ENCODE results near the gene OR7G3.
A peak's percentile ranks its signal among the peaks of the same experiment; 100 is the strongest.

The OR7G3 gene

DNA sequence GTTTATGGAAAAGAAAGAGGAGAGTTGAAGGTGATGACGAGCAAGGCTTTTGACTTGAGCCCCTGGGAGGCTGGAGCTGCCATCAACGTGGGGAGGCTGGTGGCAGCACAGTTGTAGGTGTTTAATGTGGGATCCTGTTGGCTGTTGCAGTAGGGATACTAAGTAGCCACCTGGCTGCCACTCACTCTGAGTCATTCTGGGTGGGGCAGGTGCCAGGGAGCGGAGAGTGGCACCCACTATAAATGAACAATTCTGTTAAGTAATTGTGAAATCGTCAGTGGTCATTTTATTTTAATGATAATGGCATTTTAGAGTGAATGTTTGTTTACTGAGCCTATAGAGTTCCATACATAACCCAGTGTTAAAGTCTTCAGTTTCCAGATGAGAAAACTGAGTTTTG, 23.2 kb upstream of the OR7G3 start:
- H3K36me3 ChIP-seq (ENCODE audit: control insufficient read depth, insufficient read depth, low read length), result peaks cover 93% of the 10 kb centered on the region
- no peak overlapping the region for H3K27ac ChIP-seq (ENCODE audit: low read depth, low read length, severe bottlenecking)
- H3K9me3 ChIP-seq (ENCODE audit: control insufficient read depth, low read length), result peaks cover 77% of the 10 kb centered on the region
- 76 to 94% methylated on average over 2 of the region's 4 CpGs for WGBS, 2 experiments (ENCODE audit: insufficient coverage in 2 of 2)
- no peaks in the 10 kb centered on the region for H3K4me1 ChIP-seq (ENCODE audit: control insufficient read depth, insufficient read depth, low read length, poor library complexity, severe bottlenecking)
- no peak overlapping the region for H3K4me3 ChIP-seq (ENCODE audit: extremely low read depth, insufficient read depth, low read length, poor library complexity, severe bottlenecking)

DNA sequence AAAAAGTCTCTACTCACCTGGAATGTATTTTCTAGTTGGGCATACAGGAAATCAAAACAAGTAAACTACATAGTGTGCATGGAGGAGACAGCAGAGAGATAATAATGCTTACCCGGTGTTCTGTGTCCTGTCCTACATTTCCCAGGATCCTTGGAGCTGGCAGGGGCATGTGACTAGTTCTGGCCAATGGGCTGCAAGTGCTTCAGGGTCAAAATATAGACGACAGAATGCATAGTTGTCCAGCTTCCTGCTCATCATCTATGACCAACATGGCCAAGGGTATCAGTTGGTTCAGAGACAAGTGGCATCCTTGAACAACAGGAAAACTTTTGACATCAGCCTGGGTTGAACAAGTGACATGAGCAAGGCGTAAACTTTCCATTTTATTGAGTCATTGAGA, 21.9 kb upstream of the OR7G3 start:
- H3K4me3 ChIP-seq (ENCODE audit: extremely low read depth, insufficient read depth, low read length, poor library complexity, severe bottlenecking), result no peak overlapping the region
- no peak overlapping the region for H3K27ac ChIP-seq (ENCODE audit: low read depth, low read length, severe bottlenecking)
- H3K36me3 ChIP-seq (ENCODE audit: control insufficient read depth, insufficient read depth, low read length), result peaks cover 83% of the 10 kb centered on the region
- H3K4me1 ChIP-seq (ENCODE audit: control insufficient read depth, insufficient read depth, low read length, poor library complexity, severe bottlenecking), result no peaks in the 10 kb centered on the region
- H3K9me3 ChIP-seq (ENCODE audit: control insufficient read depth, low read length), result peaks cover 79% of the 10 kb centered on the region
- 95 to 100% methylated on average over 1 to 2 of the region's 3 CpGs for WGBS, 2 experiments (ENCODE audit: insufficient coverage in 2 of 2)

DNA sequence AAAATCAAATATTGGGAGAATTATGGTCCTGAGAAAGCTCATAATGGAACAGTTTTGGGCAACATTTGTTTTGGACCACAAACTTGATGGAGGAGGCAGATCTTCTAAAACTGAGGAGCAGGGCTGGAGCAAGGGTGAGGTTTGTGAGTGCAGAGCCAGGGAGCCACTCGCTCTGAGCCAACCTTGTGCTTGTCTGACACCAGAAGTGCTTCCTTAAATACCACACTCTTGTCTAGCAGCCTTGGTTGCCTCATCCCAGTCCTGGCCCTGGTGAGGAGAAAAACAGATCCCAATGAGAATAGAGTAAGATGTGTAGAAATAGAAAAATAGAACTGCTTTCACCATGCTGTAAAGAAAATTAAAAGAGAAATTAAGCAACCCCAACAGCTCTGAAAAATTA, 20.1 kb upstream of the OR7G3 start:
- Histone ChIP-seq H3K36me3 (ENCODE audit: control insufficient read depth, insufficient read depth, low read length) (peaks cover 78% of the 10 kb centered on the region), H3K4me1 (ENCODE audit: control insufficient read depth, insufficient read depth, low read length, poor library complexity, severe bottlenecking) (no peaks in the 10 kb centered on the region), H3K9me3 (ENCODE audit: control insufficient read depth, low read length) (peaks cover 65% of the 10 kb centered on the region), H3K27ac (ENCODE audit: low read depth, low read length, severe bottlenecking) (no peak overlapping the region), H3K4me3 (ENCODE audit: extremely low read depth, insufficient read depth, low read length, poor library complexity, severe bottlenecking) (no peak overlapping the region)
- WGBS, 2 experiments (ENCODE audit: insufficient coverage in 2 of 2), result no CpG with 5 or more reads among the region's 1 CpG

DNA sequence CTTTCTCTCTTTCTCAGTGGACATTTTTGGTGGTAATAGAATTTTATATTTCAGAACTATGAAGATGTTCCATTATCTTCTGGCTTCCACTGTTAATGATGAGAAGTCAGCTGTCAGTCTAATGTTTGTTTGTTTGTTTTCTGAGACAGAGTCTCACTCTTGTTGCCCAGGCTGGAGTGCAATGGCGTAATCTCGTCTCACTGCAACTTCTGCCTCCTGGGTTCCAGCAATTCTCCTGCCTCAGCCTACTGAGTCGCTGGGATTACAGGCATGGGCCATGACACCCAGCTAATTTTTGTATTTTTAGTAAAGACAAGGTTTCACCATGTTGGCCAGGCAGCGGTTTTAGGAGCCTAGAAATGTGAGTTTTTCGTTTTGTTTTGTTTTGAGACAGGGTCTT, 18.2 kb upstream of the OR7G3 start:
- 93 to 98% methylated on average over 5 of the region's 5 CpGs for WGBS, 2 experiments (ENCODE audit: insufficient coverage in 2 of 2)
- peaks cover 45% of the 10 kb centered on the region for H3K9me3 ChIP-seq (ENCODE audit: control insufficient read depth, low read length)
- H3K4me3 ChIP-seq (ENCODE audit: extremely low read depth, insufficient read depth, low read length, poor library complexity, severe bottlenecking), result no peak overlapping the region
- peaks cover 64% of the 10 kb centered on the region for H3K36me3 ChIP-seq (ENCODE audit: control insufficient read depth, insufficient read depth, low read length)
- H3K27ac ChIP-seq (ENCODE audit: low read depth, low read length, severe bottlenecking), result no peak overlapping the region
- no peaks in the 10 kb centered on the region for H3K4me1 ChIP-seq (ENCODE audit: control insufficient read depth, insufficient read depth, low read length, poor library complexity, severe bottlenecking)

DNA sequence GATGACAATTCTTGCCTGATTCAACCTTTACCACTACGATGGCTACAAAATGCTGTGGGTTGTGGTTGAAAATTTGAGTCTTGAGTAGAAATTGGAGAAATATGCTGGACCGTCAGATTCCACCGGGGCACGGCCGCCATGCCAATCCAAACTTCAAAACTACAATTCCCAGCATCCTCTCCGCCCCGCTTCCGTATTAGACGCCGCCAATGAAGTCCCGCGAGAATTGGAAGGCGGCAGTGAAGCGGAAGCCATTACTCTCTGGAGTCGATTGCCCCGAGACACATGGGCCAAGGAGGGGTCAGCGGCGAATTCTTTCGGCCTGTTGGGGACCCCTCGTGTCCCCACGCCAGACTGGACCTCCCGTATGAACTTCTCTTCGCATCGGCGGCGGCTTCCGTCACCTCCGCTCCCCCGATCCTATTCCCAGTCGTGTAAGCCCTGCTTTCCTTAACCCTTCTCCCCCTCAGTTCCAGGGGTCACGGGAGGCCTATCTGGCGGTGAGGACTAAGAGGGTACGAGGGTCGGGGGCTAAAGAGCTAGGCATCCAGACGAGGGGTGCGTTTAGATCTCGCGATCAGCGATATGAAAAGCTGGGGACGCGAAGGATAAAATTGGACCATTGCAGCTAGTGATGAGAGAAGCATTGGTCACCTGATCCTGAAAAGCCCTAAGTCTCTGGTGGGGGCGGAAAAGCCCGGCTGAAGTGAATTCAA, 13.6 kb upstream of the OR7G3 start, which contains the start of gene ZNF317:
Gene ZNF317, plus strand, starts transcription at position 239 of the 716 bp plus-strand sequence. CDS start 15,620 bp downstream, outside the sequence.
- Histone ChIP-seq H3K4me1 (ENCODE audit: control insufficient read depth, insufficient read depth, low read length, poor library complexity, severe bottlenecking) (no peaks in the 10 kb centered on the region), H3K27ac (ENCODE audit: low read depth, low read length, severe bottlenecking) (peak within 1 kb of the TSS; percentile 48), H3K36me3 (ENCODE audit: control insufficient read depth, insufficient read depth, low read length) (peaks cover 22% of the 10 kb centered on the region), H3K9me3 (ENCODE audit: control insufficient read depth, low read length) (peaks cover 16% of the 10 kb centered on the region), H3K4me3 (ENCODE audit: extremely low read depth, insufficient read depth, low read length, poor library complexity, severe bottlenecking) (peak within 1 kb of the TSS; percentile 80)
- 0% methylated on average over 30 to 35 of the region's 43 CpGs for WGBS, 2 experiments (ENCODE audit: insufficient coverage in 2 of 2)

DNA sequence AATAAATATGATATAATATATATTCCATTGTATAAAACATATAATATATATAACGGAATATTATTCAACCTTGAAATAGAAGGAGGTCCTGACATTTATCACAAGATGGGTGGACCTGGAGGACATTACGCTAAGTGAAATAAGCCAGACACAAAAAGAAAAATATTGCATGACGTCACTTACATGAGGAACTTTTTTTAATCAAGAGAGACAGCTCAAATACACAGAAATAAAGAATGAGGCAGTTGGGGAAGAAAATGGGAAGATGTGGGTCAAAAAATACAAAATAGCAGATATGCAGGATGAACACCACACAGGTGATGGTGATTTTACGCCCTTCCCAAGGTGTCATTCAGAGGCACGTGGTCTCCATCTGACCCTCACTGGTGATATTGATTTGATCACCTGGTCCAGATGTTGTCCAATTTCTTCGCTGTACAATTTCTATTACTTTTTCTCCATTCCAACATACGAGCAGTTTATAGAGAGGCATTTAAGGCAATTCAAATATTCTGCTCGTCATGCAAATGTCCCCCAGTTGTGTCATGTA, 12.9 kb upstream of the OR7G3 start:
- H3K9me3 ChIP-seq (ENCODE audit: control insufficient read depth, low read length), result peaks cover 10% of the 10 kb centered on the region
- WGBS, 2 experiments (ENCODE audit: insufficient coverage in 2 of 2), result 25 to 42% methylated on average over 4 of the region's 8 CpGs
- H3K36me3 ChIP-seq (ENCODE audit: control insufficient read depth, insufficient read depth, low read length), result peaks cover 18% of the 10 kb centered on the region
- peak overlapping the region; percentile 80 for H3K4me3 ChIP-seq (ENCODE audit: extremely low read depth, insufficient read depth, low read length, poor library complexity, severe bottlenecking)
- H3K4me1 ChIP-seq (ENCODE audit: control insufficient read depth, insufficient read depth, low read length, poor library complexity, severe bottlenecking), result no peaks in the 10 kb centered on the region
- no peak overlapping the region for H3K27ac ChIP-seq (ENCODE audit: low read depth, low read length, severe bottlenecking)

DNA sequence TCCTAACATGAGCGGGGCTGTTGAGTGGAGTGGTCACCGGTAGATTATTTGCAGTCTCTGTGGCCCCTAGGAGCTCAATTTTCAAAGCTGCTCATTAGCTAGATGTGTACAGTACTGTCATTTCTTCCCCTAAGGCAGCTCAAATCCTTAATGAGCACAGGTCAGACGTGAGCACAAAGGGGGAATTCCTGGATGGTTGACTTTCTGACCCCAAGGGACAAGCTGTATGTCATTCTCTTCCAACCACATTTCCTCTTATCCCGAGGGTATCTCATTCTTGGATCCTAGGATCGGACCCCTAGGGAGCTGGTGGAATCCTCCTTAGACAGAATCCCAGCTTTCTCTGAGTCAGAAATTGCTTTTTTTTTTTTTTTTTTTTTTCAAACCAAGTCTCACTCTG, 5.7 kb upstream of the OR7G3 start:
- no peak overlapping the region for H3K4me3 ChIP-seq (ENCODE audit: extremely low read depth, insufficient read depth, low read length, poor library complexity, severe bottlenecking)
- H3K4me1 ChIP-seq (ENCODE audit: control insufficient read depth, insufficient read depth, low read length, poor library complexity, severe bottlenecking), result no peaks in the 10 kb centered on the region
- 71 to 84% methylated on average over 4 to 5 of the region's 5 CpGs for WGBS, 2 experiments (ENCODE audit: insufficient coverage in 2 of 2)

DNA sequence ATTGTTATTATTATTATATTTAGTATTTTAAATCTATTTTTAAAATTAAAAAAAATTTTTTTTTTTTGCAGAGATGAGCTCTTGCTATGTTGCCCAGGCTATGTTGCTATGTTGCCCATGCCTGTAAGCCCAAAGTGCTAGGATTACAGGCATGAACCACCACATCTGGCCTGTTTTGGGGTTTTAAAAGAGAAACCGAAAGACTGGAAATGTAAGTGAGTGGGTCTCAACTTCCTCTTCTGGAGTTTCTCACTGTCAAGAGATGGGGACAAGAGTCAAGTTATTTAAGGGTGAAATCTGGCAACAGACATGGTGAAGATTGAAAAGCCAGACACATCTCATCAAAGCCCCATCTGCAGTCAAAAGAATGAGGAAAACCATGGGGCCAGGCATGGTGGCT, 4.2 kb upstream of the OR7G3 start:
- no peak overlapping the region for H3K4me3 ChIP-seq (ENCODE audit: extremely low read depth, insufficient read depth, low read length, poor library complexity, severe bottlenecking)
- no peaks in the 10 kb centered on the region for H3K36me3 ChIP-seq (ENCODE audit: control insufficient read depth, insufficient read depth, low read length)
- 80% methylated on average over 1 of the region's 1 CpG; no CpG with 5 or more reads in 1 of the 2 experiments for WGBS, 2 experiments (ENCODE audit: insufficient coverage in 2 of 2)
- no peak overlapping the region for H3K27ac ChIP-seq (ENCODE audit: low read depth, low read length, severe bottlenecking)
- H3K9me3 ChIP-seq (ENCODE audit: control insufficient read depth, low read length), result peaks cover 4% of the 10 kb centered on the region
- H3K4me1 ChIP-seq (ENCODE audit: control insufficient read depth, insufficient read depth, low read length, poor library complexity, severe bottlenecking), result no peaks in the 10 kb centered on the region

More for the DNA sequence above, 5.7 kb upstream of the OR7G3 start:
- H3K9me3 ChIP-seq (ENCODE audit: control insufficient read depth, low read length), result peaks cover 3% of the 10 kb centered on the region
- H3K27ac ChIP-seq (ENCODE audit: low read depth, low read length, severe bottlenecking), result no peak overlapping the region
- H3K36me3 ChIP-seq (ENCODE audit: control insufficient read depth, insufficient read depth, low read length), result no peaks in the 10 kb centered on the region

DNA sequence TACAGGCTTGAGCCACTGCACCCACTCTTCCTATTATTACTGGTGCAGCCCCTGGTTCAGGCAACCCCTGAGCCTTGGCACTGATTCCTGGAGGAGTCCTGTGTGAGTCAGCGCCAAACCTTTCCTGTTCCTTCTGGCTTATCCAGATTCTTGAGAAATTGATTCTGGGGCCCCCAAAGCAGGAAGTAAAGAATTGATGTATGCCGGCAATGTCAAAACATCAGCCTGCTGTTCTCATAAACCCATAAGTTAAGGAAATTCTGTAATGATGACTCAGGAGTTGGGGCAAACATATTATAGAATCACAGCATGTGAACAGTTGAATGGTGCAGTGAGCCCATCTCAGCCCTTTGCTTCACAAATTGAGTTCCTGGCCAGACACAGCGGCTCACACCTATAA, 1.4 kb upstream of the OR7G3 start:
- peaks cover 11% of the 10 kb centered on the region for H3K9me3 ChIP-seq (ENCODE audit: control insufficient read depth, low read length)
- no peaks in the 10 kb centered on the region for H3K4me1 ChIP-seq (ENCODE audit: control insufficient read depth, insufficient read depth, low read length, poor library complexity, severe bottlenecking)
- 70 to 89% methylated on average over 1 to 3 of the region's 3 CpGs for WGBS, 2 experiments (ENCODE audit: insufficient coverage in 2 of 2)
- H3K27ac ChIP-seq (ENCODE audit: low read depth, low read length, severe bottlenecking), result no peak overlapping the region
- no peak overlapping the region for H3K4me3 ChIP-seq (ENCODE audit: extremely low read depth, insufficient read depth, low read length, poor library complexity, severe bottlenecking)
- no peaks in the 10 kb centered on the region for H3K36me3 ChIP-seq (ENCODE audit: control insufficient read depth, insufficient read depth, low read length)

DNA sequence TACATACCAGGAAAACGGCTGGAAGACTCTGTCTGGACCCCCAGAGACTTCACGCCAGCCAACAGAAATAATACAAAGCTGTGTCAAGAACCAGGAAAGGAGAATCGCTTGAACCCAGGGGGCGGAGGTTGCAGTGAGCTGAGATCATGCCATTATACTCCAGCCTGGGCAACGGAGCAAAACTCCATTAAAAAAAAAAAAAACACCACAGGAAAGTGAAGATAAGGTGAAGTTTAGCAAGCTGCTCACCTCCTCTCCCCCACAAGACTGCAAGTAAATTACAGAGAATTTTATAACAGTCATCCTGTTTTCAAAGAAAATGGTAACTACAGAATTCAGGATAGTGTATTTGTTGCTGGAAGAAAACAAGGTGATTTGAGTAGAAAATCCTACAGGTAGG, 10.2 kb downstream of the OR7G3 start:
- WGBS, 2 experiments (ENCODE audit: insufficient coverage in 2 of 2), result 36 to 57% methylated on average over 2 of the region's 5 CpGs
- no peak overlapping the region for H3K27ac ChIP-seq (ENCODE audit: low read depth, low read length, severe bottlenecking)

DNA sequence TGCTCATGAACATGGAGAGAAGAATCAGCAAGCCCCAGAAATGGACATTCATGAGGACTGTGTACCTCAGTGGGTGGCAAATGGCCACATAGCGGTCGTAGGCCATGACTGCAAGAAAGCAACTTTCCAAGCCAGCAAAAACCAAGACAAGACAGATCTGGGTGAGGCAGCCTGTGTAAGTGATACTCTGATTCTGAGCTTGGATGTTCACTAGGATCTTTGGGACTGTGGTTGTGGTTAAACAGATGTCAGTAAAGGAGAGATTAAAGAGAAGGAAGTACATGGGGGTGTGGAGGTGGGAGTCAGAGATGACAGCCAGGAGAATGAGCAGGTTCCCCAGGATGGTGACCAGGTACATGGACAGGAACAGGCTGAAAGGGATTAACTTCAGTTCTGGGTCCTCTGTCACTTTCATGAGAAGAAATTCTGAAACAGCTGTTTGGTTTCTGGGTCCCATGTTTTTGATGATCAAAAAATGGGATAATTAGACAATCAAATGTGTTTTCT, 11.4 kb downstream of the OR7G3 start, which contains the start of gene OR7G1:
Gene OR7G1, minus strand, starts transcription at position 457 of the 507 bp plus-strand sequence. Its CDS starts 0 bp downstream, at position 457.
- H3K9me3 ChIP-seq (ENCODE audit: control insufficient read depth, low read length), result peaks cover 5% of the 10 kb centered on the region
- H3K36me3 ChIP-seq (ENCODE audit: control insufficient read depth, insufficient read depth, low read length), result no peaks in the 10 kb centered on the region
- no peak within 1 kb of the TSS for H3K4me3 ChIP-seq (ENCODE audit: extremely low read depth, insufficient read depth, low read length, poor library complexity, severe bottlenecking)
- no peaks in the 10 kb centered on the region for H3K4me1 ChIP-seq (ENCODE audit: control insufficient read depth, insufficient read depth, low read length, poor library complexity, severe bottlenecking)
- H3K27ac ChIP-seq (ENCODE audit: low read depth, low read length, severe bottlenecking), result no peak within 1 kb of the TSS
- WGBS, 2 experiments (ENCODE audit: insufficient coverage in 2 of 2), result 66 to 67% methylated on average over 2 of the region's 2 CpGs

More for the DNA sequence above, 10.2 kb downstream of the OR7G3 start:
- Histone ChIP-seq H3K36me3 (ENCODE audit: control insufficient read depth, insufficient read depth, low read length) (no peaks in the 10 kb centered on the region), H3K4me3 (ENCODE audit: extremely low read depth, insufficient read depth, low read length, poor library complexity, severe bottlenecking) (no peak overlapping the region), H3K4me1 (ENCODE audit: control insufficient read depth, insufficient read depth, low read length, poor library complexity, severe bottlenecking) (no peaks in the 10 kb centered on the region), H3K9me3 (ENCODE audit: control insufficient read depth, low read length) (peaks cover 5% of the 10 kb centered on the region)

All from mesodermal cell (in vitro differentiated cells).